ENCODE measurements around the gene PLXNA4.

PLXNA4 gene

GRCh38 chr7:132076301-132077035 lies 499.8 kb downstream of the PLXNA4 start:
- no peak for DNase-seq

DNA sequence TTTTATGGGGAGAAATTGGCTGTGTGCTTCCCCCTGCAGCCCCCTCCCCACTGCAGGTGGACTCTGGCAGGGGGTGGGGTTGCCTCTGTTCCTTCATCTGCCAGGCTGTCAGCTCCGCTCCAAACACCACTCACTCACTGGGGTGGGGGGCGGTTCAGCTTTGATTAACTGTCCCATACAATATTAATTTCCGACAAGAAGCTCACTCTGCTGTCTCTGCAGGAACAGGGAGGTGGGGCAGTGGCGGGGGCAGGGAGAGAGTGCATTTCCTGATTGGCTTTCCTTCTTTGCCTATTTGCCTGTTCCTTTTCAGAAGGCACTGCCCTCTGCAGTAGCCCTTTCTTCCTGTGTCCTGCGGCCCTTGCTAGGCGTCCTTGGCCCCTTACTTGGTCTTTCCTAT lies 500.8 kb downstream of the PLXNA4 start:
- DNase-seq, result no peak

GRCh38 chr7:132073920-132074589 lies 502.2 kb downstream of the PLXNA4 start:
- DNase-seq, result no peak

All from activated naive CD4-positive, alpha-beta T cell treated with Interleukin-2 at 50 U/mL for 16 hours (primary cell).